H1 (cell line): ENCODE results near the gene ZYX. TPM values are rescaled to one million over a fixed set of nuclear protein-coding genes. Genes with fewer than 3 reads are reported as not detected.

Experiments
- CTCF ChIA-PET: fragments of 300-600 bp; sonication (Branson Sonifier 250); formaldehyde crosslinking; loops from one replicate; lab custom pipeline; 2021; ENCODE audit not compliant: partially characterized antibody; lab: Charles Lee
- POLR2A ChIA-PET: fragments of 300-600 bp; sonication (Branson Sonifier 250); formaldehyde crosslinking; loops from one replicate; lab custom pipeline; 2021; ENCODE audit warnings: inconsistent platforms; ENCODE audit not compliant: partially characterized antibody; lab: Charles Lee
- DNase-seq, 2 experiments: peaks; one replicate each; pipeline versions ENCODE4 v3.0.0 to v3.0.0-alpha.2; 2010 to 2022; ENCODE audit warnings: low spot score in 2 of 2, low read depth in 1 of 2, mixed read lengths in 1 of 2
- FAIRE-seq: peaks from 2 replicates; lab custom pipeline; 2011; peaks lifted over from hg19 to GRCh38; lab: Jason Lieb, UNC
- H2AFZ ChIP-seq: 2 replicates; pipeline ENCODE4 v1.8.1; 2012; ENCODE audit warnings: low read length, inconsistent platforms
- H2AK5ac ChIP-seq: 2 replicates; pipeline ENCODE4 v1.6.1; 2013; ENCODE audit warnings: low read depth, low read length
- H2BK120ac ChIP-seq: replicated peaks from 2 replicates; pipeline ENCODE3; 2013; ENCODE audit warnings: low read depth, low read length, inconsistent platforms
- H2BK12ac ChIP-seq: 2 replicates; pipeline ENCODE4 v1.6.1; 2013; ENCODE audit warnings: low read depth, low read length
- H2BK15ac ChIP-seq: 2 replicates; pipeline ENCODE4 v1.6.1; 2013; ENCODE audit warnings: low read length
- H2BK20ac ChIP-seq: 2 replicates; pipeline ENCODE4 v1.6.1; 2013; ENCODE audit warnings: low read length
- H2BK5ac ChIP-seq: 2 replicates; pipeline ENCODE4 v1.6.1; 2013; ENCODE audit warnings: low read depth, low read length
- H3K14ac ChIP-seq: 2 replicates; pipeline ENCODE4 v1.6.1; 2013; ENCODE audit warnings: inconsistent platforms; ENCODE audit not compliant: insufficient read length
- H3K18ac ChIP-seq: 2 replicates; pipeline ENCODE4 v1.6.1; 2013; ENCODE audit warnings: low read length; ENCODE audit errors: extremely low read depth
- H3K23ac ChIP-seq: 2 replicates; pipeline ENCODE4 v1.6.1; 2013; ENCODE audit warnings: inconsistent platforms; ENCODE audit not compliant: insufficient read length
- H3K23me2 ChIP-seq: 2 replicates; pipeline ENCODE4 v1.6.1; 2013; ENCODE audit warnings: low read depth, low read length
- H3K27ac ChIP-seq: 2 replicates; pipeline ENCODE4 v1.6.1; 2011; ENCODE audit warnings: low read depth, low read length, inconsistent platforms
- H3K27me3 ChIP-seq, 4 experiments: replicated peaks in 1 of 4; 1 replicate in 1 of 4; 2 replicates in 3 of 4; pipeline versions ENCODE4 v1.6.1 to v1.8.1; 2011 to 2013; ENCODE audit warnings: low read length in 3 of 4, mild to moderate bottlenecking in 3 of 4, inconsistent platforms in 2 of 4, mixed read lengths in 2 of 4, moderate library complexity in 1 of 4; ENCODE audit not compliant: control insufficient read depth in 3 of 4, insufficient read depth in 3 of 4; ENCODE audit errors: extremely low read depth in 1 of 4
- H3K36me3 ChIP-seq, 4 experiments: 2 replicates each; pipeline versions ENCODE4 v1.6.1 to v1.8.1; 2011 to 2013; ENCODE audit warnings: mild to moderate bottlenecking in 4 of 4, low read length in 3 of 4, moderate library complexity in 2 of 4, control low read depth in 1 of 4, inconsistent platforms in 1 of 4; ENCODE audit not compliant: insufficient read depth in 4 of 4, control insufficient read depth in 2 of 4
- H3K4ac ChIP-seq: replicated peaks from 2 replicates; pipeline ENCODE3; 2013; ENCODE audit warnings: low read length, low read depth, mixed read lengths, inconsistent platforms; ENCODE audit not compliant: insufficient read length
- H3K4me1 ChIP-seq, 4 experiments: replicated peaks in 1 of 4; 1 replicate in 1 of 4; 2 replicates in 3 of 4; pipeline versions ENCODE4 v1.6.1 to v1.8.1; 2011 to 2013; ENCODE audit warnings: low read length in 3 of 4, inconsistent platforms in 2 of 4, mixed read lengths in 1 of 4; ENCODE audit not compliant: insufficient read depth in 4 of 4, control insufficient read depth in 3 of 4
- H3K4me2 ChIP-seq, 2 experiments: 2 replicates each; pipeline versions ENCODE4 v1.6.1 to v1.8.1; 2011 to 2013; ENCODE audit warnings: low read depth in 2 of 2, low read length in 2 of 2, control low read depth in 1 of 2, inconsistent platforms in 1 of 2, mild to moderate bottlenecking in 1 of 2; ENCODE audit not compliant: insufficient read depth in 1 of 2
- H3K4me3 ChIP-seq, 4 experiments: fragments of 200-600, 300-600 bp in 1 of 4; sonication (generic), shearing (Covaris generic), sonication (Bioruptor Twin) in 1 of 4; 2 replicates each; pipeline versions ENCODE4 v1.5.1 to v1.8.1; 2011 to 2016; ENCODE audit warnings: low read length in 4 of 4, low read depth in 3 of 4, control low read depth in 2 of 4, inconsistent platforms in 2 of 4, mild to moderate bottlenecking in 2 of 4, mixed read lengths in 1 of 4, moderate library complexity in 1 of 4; ENCODE audit not compliant: insufficient read depth in 2 of 4; ENCODE audit errors: extremely low read depth in 1 of 4
- H3K56ac ChIP-seq: replicated peaks from 2 replicates; pipeline ENCODE3; 2013; ENCODE audit warnings: low read depth, mild to moderate bottlenecking, mixed read lengths, low read length, inconsistent platforms; ENCODE audit not compliant: insufficient read length
- H3K79me1 ChIP-seq: 2 replicates; pipeline ENCODE4 v1.6.1; 2013; ENCODE audit warnings: low read depth, low read length, control low read depth
- H3K79me2 ChIP-seq, 2 experiments: 2 replicates each; pipeline versions ENCODE4 v1.6.1 to v1.8.1; 2012 to 2013; ENCODE audit warnings: low read length in 2 of 2, mild to moderate bottlenecking in 2 of 2, inconsistent platforms in 1 of 2; ENCODE audit not compliant: insufficient read depth in 2 of 2, control insufficient read depth in 1 of 2
- H3K9ac ChIP-seq, 4 experiments: replicated peaks in 1 of 4; 1 replicate in 1 of 4; 2 replicates in 3 of 4; pipeline versions ENCODE4 v1.6.1 to v1.8.1; 2011 to 2013; ENCODE audit warnings: low read depth in 3 of 4, low read length in 3 of 4, control low read depth in 2 of 4, mild to moderate bottlenecking in 2 of 4, moderate library complexity in 2 of 4, inconsistent platforms in 1 of 4; ENCODE audit errors: extremely low read depth in 1 of 4
- H3K9me3 ChIP-seq, 2 experiments: 2 replicates each; pipeline versions ENCODE4 v1.6.1 to v1.8.1; 2012 to 2013; ENCODE audit warnings: mild to moderate bottlenecking in 2 of 2, moderate library complexity in 2 of 2, control low read depth in 1 of 2, inconsistent platforms in 1 of 2, low read depth in 1 of 2, low read length in 1 of 2, mixed read lengths in 1 of 2; ENCODE audit not compliant: insufficient read depth in 2 of 2
- H4K20me1 ChIP-seq, 2 experiments: replicated peaks in 1 of 2; 2 replicates each; pipeline versions ENCODE3 to v1.8.1; 2011 to 2013; ENCODE audit warnings: inconsistent platforms in 2 of 2, low read length in 2 of 2, mild to moderate bottlenecking in 1 of 2; ENCODE audit not compliant: insufficient read depth in 2 of 2, control insufficient read depth in 1 of 2
- H4K5ac ChIP-seq: 2 replicates; pipeline ENCODE4 v1.6.1; 2013; ENCODE audit warnings: low read length, low read depth, mixed read lengths, inconsistent platforms; ENCODE audit not compliant: insufficient read length
- H4K8ac ChIP-seq: 2 replicates; pipeline ENCODE4 v1.8.0; 2013; ENCODE audit warnings: mild to moderate bottlenecking, moderate library complexity, low read length, inconsistent platforms; ENCODE audit not compliant: insufficient read depth; ENCODE audit errors: extremely low read depth
- H4K91ac ChIP-seq: replicated peaks from 2 replicates; pipeline ENCODE3; 2013; ENCODE audit warnings: low read length, mixed read lengths, inconsistent platforms; ENCODE audit not compliant: insufficient read length
- CBX8 ChIP-seq: fragments of 300-800, 300-1000 bp; sonication (generic); IDR thresholded peaks from 2 replicates; pipeline ENCODE4 v1.7.1; 2016; ENCODE audit warnings: low read depth, low read length, borderline replicate concordance
- HDAC2 ChIP-seq, 2 experiments: fragments of 300-600 bp in 1 of 2; sonication (generic) in 1 of 2; IDR thresholded peaks; 2 replicates each; pipeline ENCODE4 v1.6.1; 2011 to 2012; ENCODE audit warnings: low read depth in 2 of 2, low read length in 2 of 2, mild to moderate bottlenecking in 2 of 2, moderate library complexity in 2 of 2, borderline replicate concordance in 1 of 2, inconsistent platforms in 1 of 2
- KDM5A ChIP-seq: fragments of 200-600 bp; IDR thresholded peaks from 2 replicates; pipeline ENCODE4 v1.7.1; 2012; ENCODE audit warnings: mild to moderate bottlenecking, low read length, inconsistent platforms, mixed read lengths
- RBBP5 ChIP-seq: IDR thresholded peaks from 2 replicates; pipeline ENCODE4 v1.7.1; 2012; ENCODE audit warnings: low read depth, mild to moderate bottlenecking, inconsistent platforms, low read length, moderate library complexity, borderline replicate concordance
- RXRA ChIP-seq: IDR thresholded peaks from 2 replicates; pipeline ENCODE4 v1.6.1; 2011; ENCODE audit warnings: low read depth, mild to moderate bottlenecking, low read length, moderate library complexity; ENCODE audit not compliant: insufficient read depth
- SIRT6 ChIP-seq: IDR thresholded peaks from one replicate; pipeline ENCODE4 v1.7.1; 2012; ENCODE audit warnings: low read length, inconsistent platforms
- SP2 ChIP-seq: IDR thresholded peaks from 2 replicates; pipeline ENCODE4 v1.6.1; 2012; ENCODE audit warnings: mild to moderate bottlenecking, low read length, inconsistent platforms
- TCF12 ChIP-seq: IDR thresholded peaks from 2 replicates; pipeline ENCODE4 v1.6.1; 2011; ENCODE audit warnings: low read depth, mild to moderate bottlenecking, low read length
- WGBS, 2 experiments: shearing (Covaris generic) in 1 of 2; methylation state at CpG; one replicate each; pipeline versions ENCODE4 v1.1.6 to v1.1.7; 2013 to 2015; ENCODE audit warnings: low lambda C conversion rate in 2 of 2, mixed read lengths in 2 of 2, inconsistent platforms in 1 of 2, low coverage in 1 of 2, missing lambda C conversion rate in 1 of 2; ENCODE audit not compliant: insufficient replicate concordance in 2 of 2, insufficient coverage in 1 of 2, insufficient read length in 1 of 2; ENCODE audit errors: extremely low coverage in 1 of 2, missing lambda C conversion rate in 1 of 2; 5-methylcytosine and 5-hydroxymethylcytosine counted together
- polyA plus RNA-seq, 7 experiments: library from polyadenylated mRNA; depleted of rRNA in 3 of 7; stranded (reverse) in 5 of 7; unstranded in 2 of 7; fragments of >200 nt in 5 of 7; fragments of 200-250 nt in 2 of 7; gene quantifications; 1 replicate in 5 of 7; 2 replicates in 1 of 7; 4 replicates in 1 of 7; pipeline versions ENCODE4 v1.2.1 to v1.2.3, GENCODE V29; 2011 to 2013; ENCODE audit warnings: missing spikeins in 2 of 7, mixed read lengths in 2 of 7
- total RNA-seq: library from RNA; stranded (reverse); fragmentation: NEBNext Ultra II Directional; extraction: Animal tissue kit (Norgen Biotek cat#: 25700); gene quantifications from 2 replicates; pipeline ENCODE4 v1.2.1, GENCODE V29; 2021
- TF ChIP-seq, protein P1 (sequence below): IDR thresholded peaks from 2 replicates; pipeline ENCODE4 v1.6.1; 2011; ENCODE audit warnings: low read length, improper control_type of control experiment
- TF ChIP-seq, protein P2 (sequence below), 3 experiments: IDR thresholded peaks; 1 replicate in 2 of 3; 2 replicates in 1 of 3; pipeline versions ENCODE4 v1.5.1 to v1.6.1; 2011; ENCODE audit warnings: low read length in 3 of 3, mild to moderate bottlenecking in 3 of 3, inconsistent platforms in 2 of 3, low read depth in 1 of 3, moderate library complexity in 1 of 3; ENCODE audit not compliant: insufficient read depth in 1 of 3; ENCODE audit errors: control extremely low read depth in 1 of 3

ZYX gene
- total and polyA plus RNA-seq, 2 of the 8 experiments (the other 6 are each of a cell fraction or from before 2014, with no cell fraction given): 40.6 to 159 TPM

DNA sequence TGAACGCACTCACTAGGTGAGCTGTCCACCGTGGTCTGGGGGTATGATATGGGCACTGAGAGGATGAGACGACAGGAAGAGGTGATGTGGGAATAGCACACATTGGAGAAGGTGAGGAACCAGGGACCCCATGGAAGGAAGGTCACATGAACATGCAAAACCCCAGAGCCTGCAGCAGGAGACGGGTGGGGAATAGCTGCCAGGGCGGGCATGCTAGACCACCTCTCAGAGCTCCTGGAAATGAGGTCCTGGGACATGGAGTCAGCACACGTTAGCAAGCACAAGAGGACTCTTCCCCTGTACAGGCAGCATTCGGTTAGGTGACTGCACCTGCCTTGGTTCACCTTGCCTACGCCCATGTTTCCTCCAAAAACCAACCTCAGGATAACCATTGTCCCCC, 26.8 kb upstream of the ZYX start:
- Histone ChIP-seq H3K27ac (no peak overlapping the region), H3K9me3 (no peaks in the 10 kb centered on the region), H3K36me3 (peaks cover 2 to 35% (median 16%) of the 10 kb centered on the region in 4 experiments; a peak in 6 of 8 replicates), H3K79me2 (no peaks in the 10 kb centered on the region), H2BK5ac (no peak overlapping the region), H3K18ac (no peak overlapping the region), H2BK20ac (no peak overlapping the region), H3K14ac (no peak overlapping the region), H4K5ac (no peak overlapping the region), H3K56ac (no peak overlapping the region), H3K23me2 (no peaks in the 10 kb centered on the region), H3K9ac (no peak overlapping the region), H3K27me3 (no peaks in the 10 kb centered on the region), H3K4me1 (peaks cover 0 to 8% (median 2%) of the 10 kb centered on the region in 4 experiments; a peak in 2 of 7 replicates), H3K4me2 (no peak overlapping the region), H4K20me1 (no peaks in the 10 kb centered on the region), H3K79me1 (no peaks in the 10 kb centered on the region), H4K8ac (no peak overlapping the region), H2AFZ (no peak overlapping the region), H2BK12ac (no peak overlapping the region), H4K91ac (no peak overlapping the region), H3K4me3 (no peak overlapping the region), H2AK5ac (no peak overlapping the region), H2BK120ac (no peak overlapping the region), H3K4ac (no peak overlapping the region), H2BK15ac (no peak overlapping the region), H3K23ac (no peak overlapping the region)
- POLR2A ChIA-PET: interaction anchor here (0.8 to 5.5 kb wide), 3 partner anchors 30 to 36 kb away, joined by 3 to 39 read pairs (median 3); no protein-coding TSS in a partner anchor
- 86% methylated on average over 8 of the region's 8 CpGs; no CpG with 5 or more reads in 1 of the 2 experiments for WGBS, 2 experiments
- DNase-seq (no peak), FAIRE-seq (no peak)
- CTCF ChIA-PET: interaction anchor here (0.9 to 7.1 kb wide), 4 partner anchors 17 to 78 kb away, joined by 3 to 43 read pairs (median 18); no protein-coding TSS in a partner anchor
- TF ChIP-seq CBX8 (no peak), KDM5A (no peak), RXRA (no peak), TCF12 (no peak), SIRT6 (no peak), SP2 (no peak), RBBP5 (no peak), HDAC2 (IDR thresholded peaks at IDR 0.05; ENCODE audit: borderline replicate concordance in 1 of 2, low read depth in 2 of 2, low read length in 2 of 2) (no peak)
- TF ChIP-seq, protein P1, sequence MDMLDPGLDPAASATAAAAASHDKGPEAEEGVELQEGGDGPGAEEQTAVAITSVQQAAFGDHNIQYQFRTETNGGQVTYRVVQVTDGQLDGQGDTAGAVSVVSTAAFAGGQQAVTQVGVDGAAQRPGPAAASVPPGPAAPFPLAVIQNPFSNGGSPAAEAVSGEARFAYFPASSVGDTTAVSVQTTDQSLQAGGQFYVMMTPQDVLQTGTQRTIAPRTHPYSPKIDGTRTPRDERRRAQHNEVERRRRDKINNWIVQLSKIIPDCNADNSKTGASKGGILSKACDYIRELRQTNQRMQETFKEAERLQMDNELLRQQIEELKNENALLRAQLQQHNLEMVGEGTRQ: no peak
- TF ChIP-seq, protein P2, sequence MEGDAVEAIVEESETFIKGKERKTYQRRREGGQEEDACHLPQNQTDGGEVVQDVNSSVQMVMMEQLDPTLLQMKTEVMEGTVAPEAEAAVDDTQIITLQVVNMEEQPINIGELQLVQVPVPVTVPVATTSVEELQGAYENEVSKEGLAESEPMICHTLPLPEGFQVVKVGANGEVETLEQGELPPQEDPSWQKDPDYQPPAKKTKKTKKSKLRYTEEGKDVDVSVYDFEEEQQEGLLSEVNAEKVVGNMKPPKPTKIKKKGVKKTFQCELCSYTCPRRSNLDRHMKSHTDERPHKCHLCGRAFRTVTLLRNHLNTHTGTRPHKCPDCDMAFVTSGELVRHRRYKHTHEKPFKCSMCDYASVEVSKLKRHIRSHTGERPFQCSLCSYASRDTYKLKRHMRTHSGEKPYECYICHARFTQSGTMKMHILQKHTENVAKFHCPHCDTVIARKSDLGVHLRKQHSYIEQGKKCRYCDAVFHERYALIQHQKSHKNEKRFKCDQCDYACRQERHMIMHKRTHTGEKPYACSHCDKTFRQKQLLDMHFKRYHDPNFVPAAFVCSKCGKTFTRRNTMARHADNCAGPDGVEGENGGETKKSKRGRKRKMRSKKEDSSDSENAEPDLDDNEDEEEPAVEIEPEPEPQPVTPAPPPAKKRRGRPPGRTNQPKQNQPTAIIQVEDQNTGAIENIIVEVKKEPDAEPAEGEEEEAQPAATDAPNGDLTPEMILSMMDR (IDR thresholded peaks at IDR 0.05; ENCODE audit: control extremely low read depth in 1 of 3, insufficient read depth in 1 of 3, low read depth in 1 of 3, low read length in 3 of 3): no peak
